ENCODE measurements around the gene XRCC1. TPM values are rescaled to one million over a fixed set of nuclear protein-coding genes. Genes with fewer than 3 reads are reported as not detected.

The XRCC1 gene
- total RNA-seq, 1 experiment from 2014 or later: 56.8 TPM

DNA sequence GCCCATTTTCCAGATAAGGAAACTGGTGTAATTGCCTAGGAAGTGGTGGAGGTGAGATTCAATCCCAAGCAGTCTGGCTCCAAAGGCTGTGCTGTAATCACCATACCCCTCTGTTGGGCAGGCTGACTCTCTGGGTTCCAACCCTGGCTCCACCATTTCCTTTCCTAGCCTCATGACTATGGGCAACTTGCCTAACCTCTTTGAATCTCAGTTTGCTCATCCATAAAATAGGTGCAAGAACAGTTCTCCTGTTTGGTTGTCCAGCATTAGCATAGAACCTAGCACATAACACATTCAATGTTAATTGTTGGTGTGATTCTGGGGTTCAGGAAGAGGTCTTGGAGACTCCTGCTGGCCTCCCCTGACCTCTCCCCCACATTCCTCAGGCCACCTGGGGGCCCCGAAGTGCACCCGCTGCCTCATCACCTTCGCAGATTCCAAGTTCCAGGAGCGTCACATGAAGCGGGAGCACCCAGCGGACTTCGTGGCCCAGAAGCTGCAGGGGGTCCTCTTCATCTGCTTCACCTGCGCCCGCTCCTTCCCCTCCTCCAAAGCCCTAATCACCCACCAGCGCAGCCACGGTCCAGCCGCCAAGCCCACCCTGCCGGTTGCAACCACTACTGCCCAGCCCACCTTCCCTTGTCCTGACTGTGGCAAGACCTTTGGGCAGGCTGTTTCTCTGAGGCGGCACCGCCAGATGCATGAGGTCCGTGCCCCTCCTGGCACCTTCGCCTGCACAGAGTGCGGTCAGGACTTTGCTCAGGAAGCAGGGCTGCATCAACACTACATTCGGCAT, 23.3 kb upstream of the XRCC1 start:
- CTCF ChIA-PET: no interaction called here
- no TSS peak for BruUV-seq (replicated peaks)
- no peak for TF ChIP-seq CTCF (IDR thresholded peaks at IDR 0.05; ENCODE audit: unreplicated experiment)
- Mint-ChIP-seq H3K4me3 (ENCODE audit: low read depth, unreplicated experiment) (no peak overlapping the region), H3K27me3 (ENCODE audit: unreplicated experiment) (no peaks in the 10 kb centered on the region), H3K27ac (ENCODE audit: unreplicated experiment) (no peak overlapping the region), H3K9me3 (ENCODE audit: low read depth, unreplicated experiment) (no peaks in the 10 kb centered on the region), H3K36me3 (ENCODE audit: insufficient read depth, unreplicated experiment) (peaks cover 53% of the 10 kb centered on the region), H3K4me1 (ENCODE audit: low read depth, unreplicated experiment) (peaks cover 28% of the 10 kb centered on the region)
- intact Hi-C loops (cut with micrococcal nuclease; ENCODE audit: unreplicated experiment): no loop called here
- DNase-seq: no peak

GRCh38 chr19:43597876-43598275, 22.5 kb upstream of the XRCC1 start:
- no peak for DNase-seq
- intact Hi-C loops (cut with micrococcal nuclease; ENCODE audit: unreplicated experiment): no loop called here
- H3K27me3 Mint-ChIP-seq (ENCODE audit: unreplicated experiment): no peaks in the 10 kb centered on the region
- H3K4me1 Mint-ChIP-seq (ENCODE audit: low read depth, unreplicated experiment): peaks cover 31% of the 10 kb centered on the region
- CTCF ChIA-PET: no interaction called here
- H3K9me3 Mint-ChIP-seq (ENCODE audit: low read depth, unreplicated experiment): no peaks in the 10 kb centered on the region
- TF ChIP-seq CTCF (IDR thresholded peaks at IDR 0.05; ENCODE audit: unreplicated experiment): no peak
- no peak overlapping the region for H3K27ac Mint-ChIP-seq (ENCODE audit: unreplicated experiment)
- no TSS peak for BruUV-seq (replicated peaks)
- H3K36me3 Mint-ChIP-seq (ENCODE audit: insufficient read depth, unreplicated experiment): peaks cover 60% of the 10 kb centered on the region
- H3K4me3 Mint-ChIP-seq (ENCODE audit: low read depth, unreplicated experiment): peak overlapping the region; percentile 99

DNA sequence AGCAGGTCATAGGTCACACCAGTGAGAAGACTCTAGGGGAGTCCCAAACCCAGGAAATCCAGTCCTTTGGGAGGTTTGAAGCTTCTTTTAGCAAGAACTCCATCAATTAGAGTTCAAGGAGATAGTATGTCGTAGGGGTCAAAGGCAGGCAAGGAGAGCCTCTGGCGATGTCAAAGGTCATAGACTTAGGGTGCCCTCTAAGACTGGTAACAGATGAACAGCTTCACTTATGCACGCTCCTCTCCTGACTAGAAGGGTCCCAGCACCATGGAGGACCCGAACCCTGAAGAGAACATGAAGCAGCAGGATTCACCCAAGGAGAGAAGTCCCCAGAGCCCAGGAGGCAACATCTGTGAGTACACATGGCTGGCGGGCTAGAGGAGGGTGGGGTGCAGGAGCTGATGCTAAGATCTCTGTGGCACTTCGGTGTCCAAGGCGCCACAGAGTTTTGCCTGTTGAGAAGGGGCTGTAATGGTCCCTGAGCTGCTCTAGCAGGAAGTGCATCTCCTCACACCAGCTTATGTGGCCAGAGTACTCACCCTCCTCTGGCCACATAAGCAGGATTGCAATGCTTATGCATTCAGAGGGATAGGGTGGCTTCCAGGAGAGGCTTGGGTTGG, 21.6 kb upstream of the XRCC1 start:
- Mint-ChIP-seq H3K4me3 (ENCODE audit: low read depth, unreplicated experiment) (peak overlapping the region; percentile 99), H3K9me3 (ENCODE audit: low read depth, unreplicated experiment) (no peaks in the 10 kb centered on the region), H3K27ac (ENCODE audit: unreplicated experiment) (peak overlapping the region; percentile 98), H3K27me3 (ENCODE audit: unreplicated experiment) (no peaks in the 10 kb centered on the region), H3K4me1 (ENCODE audit: low read depth, unreplicated experiment) (peaks cover 31% of the 10 kb centered on the region), H3K36me3 (ENCODE audit: insufficient read depth, unreplicated experiment) (peaks cover 58% of the 10 kb centered on the region)
- DNase-seq: no peak
- no peak for TF ChIP-seq CTCF (IDR thresholded peaks at IDR 0.05; ENCODE audit: unreplicated experiment)
- CTCF ChIA-PET: interaction anchor here (0.5 to 1.5 kb wide), 5 partner anchors 65 to 1020 kb away, joined by 3 to 8 read pairs (median 3); no protein-coding TSS in a partner anchor
- BruUV-seq (replicated peaks): no TSS peak
- intact Hi-C loops (cut with micrococcal nuclease; ENCODE audit: unreplicated experiment): no loop called here

DNA sequence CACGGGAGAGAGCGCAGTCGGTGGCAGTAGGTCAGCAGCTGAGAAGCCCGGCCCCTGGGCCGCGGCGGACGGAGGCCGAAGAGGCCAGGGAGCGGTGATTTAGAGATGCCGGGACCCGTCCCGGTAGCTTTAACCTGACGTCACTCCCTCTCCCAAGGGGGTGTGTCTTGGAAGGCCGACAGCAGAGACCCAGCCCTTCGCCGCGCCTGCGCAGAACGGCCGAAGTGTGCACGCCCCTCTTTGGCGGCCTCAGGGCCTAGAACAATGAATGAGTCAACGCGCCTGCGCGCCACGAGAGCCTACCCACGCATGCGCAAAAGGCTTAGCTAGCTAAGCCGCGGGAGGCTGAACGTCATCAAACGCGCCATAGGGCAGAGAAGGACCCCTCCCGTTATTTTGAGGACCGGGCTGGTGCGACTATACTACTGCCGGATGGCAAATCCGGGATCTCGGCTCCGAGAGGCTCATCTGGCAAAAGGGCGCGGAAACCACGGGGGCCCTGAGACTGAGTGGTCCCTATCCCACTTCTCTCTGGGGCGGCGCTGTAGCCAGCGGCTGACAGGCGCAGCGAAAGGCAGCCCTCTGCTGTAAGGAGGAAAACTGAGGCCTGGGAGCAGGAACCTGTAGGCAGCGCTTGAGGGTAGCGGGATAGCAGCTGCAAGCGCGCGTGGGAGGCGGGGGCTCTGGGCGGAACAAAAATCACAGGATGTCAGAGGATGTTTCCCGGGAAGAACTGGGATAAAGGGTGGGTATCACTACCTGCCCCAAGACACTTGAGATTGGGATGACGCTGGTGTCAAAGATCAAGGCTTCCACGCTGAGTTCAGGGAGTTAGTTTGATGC, 20.9 kb upstream of the XRCC1 start, which contains the start of the genes IRGQ and ZNF576:
TSS of gene IRGQ (minus strand) at position 136 of the 843 bp plus-strand sequence. CDS start 796 bp downstream, outside the sequence.
TSS of gene ZNF576 (plus strand) at position 597 of the 843 bp plus-strand sequence. CDS start 514 bp downstream, outside the sequence.
- peak; percentile 100 for DNase-seq
- CTCF ChIA-PET: interaction anchor here (0.8 to 1.6 kb wide), 14 partner anchors 9 to 213 kb away, joined by 3 to 10 read pairs (median 4); partner anchors contain the start of genes PINLYP, PLAUR and XRCC1
- Mint-ChIP-seq H3K36me3 (ENCODE audit: insufficient read depth, unreplicated experiment) (peaks cover 59% of the 10 kb centered on the region), H3K27me3 (ENCODE audit: unreplicated experiment) (no peaks in the 10 kb centered on the region), H3K4me3 (ENCODE audit: low read depth, unreplicated experiment) (peak within 1 kb of the TSS; percentile 99), H3K9me3 (ENCODE audit: low read depth, unreplicated experiment) (no peaks in the 10 kb centered on the region), H3K27ac (ENCODE audit: unreplicated experiment) (peak within 1 kb of the TSS; percentile 98), H3K4me1 (ENCODE audit: low read depth, unreplicated experiment) (peaks cover 31% of the 10 kb centered on the region)
- no peak for TF ChIP-seq CTCF (IDR thresholded peaks at IDR 0.05; ENCODE audit: unreplicated experiment)
- intact Hi-C loops (cut with micrococcal nuclease; ENCODE audit: unreplicated experiment): no loop called here
- no TSS peak for BruUV-seq (replicated peaks)
